DMS153 treated with DMSO at 0.1 percent for 48 hours (cell line): ENCODE data around the gene GTF2F2.

Experiments used
- DNase-seq: peaks from one replicate; lab custom pipeline; 2025; ENCODE audit not compliant: unreplicated experiment; lab: John Stamatoyannopoulos, UW

GTF2F2 gene

DNA sequence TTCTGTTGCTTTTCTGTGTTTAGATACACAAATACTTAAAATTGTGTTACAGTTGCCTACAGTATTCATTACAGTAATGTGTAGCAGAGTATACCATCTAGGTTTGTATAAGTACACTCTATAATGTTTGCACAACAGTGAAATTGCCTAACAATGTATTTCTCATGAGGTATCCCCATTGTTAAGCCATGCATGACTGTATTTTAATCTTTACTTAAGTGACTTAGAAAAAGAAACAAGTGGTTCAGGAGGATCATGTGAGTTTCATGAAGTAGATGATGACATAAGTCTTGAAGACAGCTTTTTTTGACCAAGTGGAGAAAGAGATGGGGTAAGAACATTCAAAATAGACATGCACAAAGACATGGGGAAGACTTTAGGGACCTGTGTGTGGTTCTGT is 88.9 kb downstream of the GTF2F2 start:
- DNase-seq, result no peak

DNA sequence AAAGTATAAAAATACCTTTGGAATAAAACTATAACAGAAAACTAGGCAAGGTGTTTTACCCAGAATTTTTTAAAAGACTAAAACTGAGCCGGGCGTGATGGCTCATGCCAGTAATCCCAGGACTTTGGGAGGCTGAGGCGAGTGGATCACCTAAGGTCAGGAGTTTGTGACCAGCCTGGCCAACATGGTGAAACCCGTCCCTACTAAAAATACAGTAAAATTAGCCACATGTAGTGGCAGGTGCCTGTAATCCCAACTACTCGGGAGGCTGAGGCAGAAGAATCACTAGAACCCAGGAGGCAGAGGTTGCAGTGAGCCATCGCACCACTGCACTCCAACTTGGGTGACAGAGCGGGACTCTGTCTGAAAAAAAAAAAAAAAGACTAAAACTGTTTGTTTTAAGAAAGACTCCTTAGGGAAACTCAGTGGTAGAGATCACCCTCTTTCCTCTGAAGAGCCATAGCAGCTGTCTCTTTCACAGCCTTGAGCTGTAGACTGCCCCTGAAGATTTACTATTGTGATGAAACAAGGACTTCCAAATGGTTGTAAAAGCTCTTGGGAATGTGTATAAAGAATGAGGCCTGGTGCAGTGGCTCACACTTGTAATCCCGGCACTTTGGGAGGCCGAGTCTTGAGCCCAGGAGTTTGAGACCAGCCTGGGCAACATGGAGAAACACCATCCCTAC is 95.2 kb downstream of the GTF2F2 start:
- DNase-seq, result no peak

DNA sequence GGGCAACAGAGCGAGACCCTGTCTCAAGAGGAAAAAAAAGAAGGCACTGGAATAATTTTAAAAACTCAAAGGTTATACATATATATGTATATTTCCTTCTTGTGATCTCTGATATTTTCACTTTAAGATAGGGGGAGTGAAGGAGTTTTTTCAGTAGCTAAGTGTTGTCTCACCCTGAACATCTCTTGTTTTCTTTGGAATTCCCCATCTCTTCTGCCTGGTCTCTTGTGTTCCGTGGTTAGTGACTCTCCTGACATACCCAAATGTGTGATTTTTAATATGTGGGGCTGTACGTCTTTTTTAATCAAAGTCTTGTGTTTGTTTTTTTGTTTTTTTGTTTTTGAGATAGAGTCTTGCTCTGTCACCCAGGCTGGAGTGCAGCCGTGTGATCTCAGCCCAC is 95.9 kb downstream of the GTF2F2 start:
- no peak for DNase-seq

DNA sequence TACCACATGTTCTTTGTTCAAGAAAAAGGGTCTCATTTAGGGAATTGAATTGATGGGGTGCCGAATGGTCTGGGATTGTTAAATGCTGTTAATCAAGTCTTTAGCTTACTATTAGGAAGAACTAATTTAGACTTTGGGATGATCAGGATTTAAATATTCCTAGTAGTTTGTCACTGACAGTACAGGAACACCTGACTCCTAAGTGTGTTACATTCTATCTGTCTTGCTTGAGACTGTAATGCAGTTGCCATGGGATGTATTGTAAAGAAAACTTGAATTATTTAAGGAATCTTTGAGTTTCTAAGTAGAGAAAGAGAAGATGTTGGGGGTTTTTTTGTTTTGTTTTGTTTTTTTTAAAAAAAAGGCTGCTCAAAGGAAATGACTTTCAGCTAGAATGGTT is 98.4 kb downstream of the GTF2F2 start:
- DNase-seq, result no peak

DNA sequence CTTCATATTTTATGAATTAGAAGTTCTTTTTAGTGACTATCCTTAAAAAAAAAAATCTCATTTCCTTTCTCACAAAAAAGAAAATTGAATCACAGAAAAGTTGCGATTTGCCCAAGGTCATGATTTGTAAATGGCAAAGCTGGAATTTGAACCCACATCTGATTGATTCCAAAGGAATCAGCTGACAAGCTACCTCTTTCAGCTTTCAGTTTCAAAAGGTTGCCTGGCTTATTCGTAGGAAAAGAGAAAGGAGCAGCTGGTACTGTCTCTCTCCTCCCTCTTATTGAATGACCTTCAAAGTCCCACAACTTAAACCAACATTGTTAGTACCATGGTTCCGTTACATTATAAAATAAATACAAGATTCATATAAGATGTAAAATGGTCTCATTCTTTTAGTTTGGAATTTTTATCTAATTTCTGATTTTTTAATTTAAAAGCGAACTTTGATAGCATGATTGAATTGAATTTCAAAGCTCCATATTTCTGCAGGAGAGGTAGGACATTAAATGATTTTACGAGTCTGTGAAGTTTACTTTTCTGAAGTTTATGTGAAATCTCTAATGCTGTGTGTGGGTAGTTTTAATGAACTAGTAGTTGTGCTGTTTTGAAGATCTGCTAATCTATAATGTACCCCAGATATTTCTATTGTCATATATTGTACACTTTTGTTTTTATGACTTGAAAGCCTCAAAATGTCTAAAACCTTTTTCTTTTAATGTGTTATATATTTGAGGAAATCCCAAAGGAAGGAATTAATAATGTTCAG is 99.0 kb downstream of the GTF2F2 start:
- no peak for DNase-seq

DNA sequence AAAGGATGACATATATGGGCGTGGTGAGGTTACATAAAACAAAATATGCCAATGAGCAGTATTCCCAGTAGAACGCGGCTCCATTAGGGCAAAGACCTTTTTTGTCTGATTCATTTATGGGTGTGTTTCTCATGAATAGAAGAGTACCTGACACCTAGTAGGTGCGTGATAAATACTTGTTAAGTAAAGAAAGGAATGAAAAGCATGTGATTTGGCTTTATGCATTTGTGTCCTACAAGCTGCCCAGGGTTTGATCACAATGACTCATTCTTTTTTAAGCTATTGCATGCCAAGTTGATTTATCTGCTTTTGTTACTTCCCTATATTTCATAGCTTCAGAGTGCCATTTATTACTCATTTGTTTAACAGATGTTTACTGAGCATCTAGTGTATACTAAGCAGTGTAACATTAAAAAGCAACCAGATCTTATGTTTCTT is 99.6 kb downstream of the GTF2F2 start:
- DNase-seq, result peak; percentile 22

DNA sequence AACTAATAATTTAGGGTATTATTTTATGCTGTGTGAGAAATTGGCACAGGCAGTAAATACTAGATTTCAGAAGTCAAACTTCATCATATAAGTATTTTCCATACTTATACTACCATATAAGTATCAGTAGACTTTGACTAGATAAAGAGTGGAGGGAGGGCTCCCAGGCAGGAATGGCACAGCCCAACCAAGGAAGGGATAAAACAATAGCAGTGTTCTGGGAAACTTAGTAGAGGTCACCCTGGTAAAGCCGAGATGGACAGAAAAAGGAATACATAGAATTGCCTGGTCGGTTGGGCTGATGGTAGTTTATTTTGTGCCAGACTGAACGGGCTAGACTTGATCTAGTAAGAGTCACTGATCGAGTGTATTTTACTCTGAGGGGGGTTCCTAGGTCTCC is 100.1 kb downstream of the GTF2F2 start:
- no peak for DNase-seq

DNA sequence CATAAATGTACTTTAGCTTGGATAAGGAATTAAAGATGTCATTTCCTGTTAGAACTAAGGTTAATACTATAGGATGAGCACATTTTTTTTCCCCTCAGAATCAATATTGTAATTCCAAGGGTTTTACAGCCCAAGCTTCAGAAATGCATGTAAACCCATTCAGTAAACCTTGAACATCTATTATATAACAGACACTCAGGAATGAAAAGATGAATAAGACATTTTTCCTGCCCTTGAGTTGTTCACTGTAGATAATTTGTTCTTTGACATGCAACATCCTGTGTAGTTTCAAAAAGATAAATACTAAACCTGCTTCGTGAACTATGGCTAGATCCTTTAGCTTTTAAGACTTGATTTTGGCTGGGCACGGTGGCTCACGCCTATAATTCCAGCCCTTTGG is 102.2 kb downstream of the GTF2F2 start:
- DNase-seq, result no peak

DNA sequence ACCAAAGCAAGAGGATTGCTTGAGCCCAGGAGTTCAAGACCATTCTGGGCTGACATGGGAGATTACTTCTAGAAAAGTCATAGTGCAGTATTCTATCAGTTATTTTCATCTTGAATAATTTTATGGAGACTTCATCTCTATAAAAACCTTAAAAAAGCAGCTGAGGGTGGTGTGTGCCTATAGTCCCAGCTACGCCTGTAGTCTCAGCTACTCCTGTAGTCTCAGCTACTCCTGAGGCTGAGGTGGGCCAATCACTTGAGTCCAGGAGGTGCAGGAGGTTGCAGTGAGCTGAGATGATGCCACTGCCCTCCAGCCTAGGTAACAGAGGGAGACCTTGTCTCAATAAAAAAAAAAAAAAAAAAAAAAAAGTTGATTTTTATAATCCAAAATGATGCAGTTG is 102.6 kb downstream of the GTF2F2 start:
- DNase-seq, result no peak

DNA sequence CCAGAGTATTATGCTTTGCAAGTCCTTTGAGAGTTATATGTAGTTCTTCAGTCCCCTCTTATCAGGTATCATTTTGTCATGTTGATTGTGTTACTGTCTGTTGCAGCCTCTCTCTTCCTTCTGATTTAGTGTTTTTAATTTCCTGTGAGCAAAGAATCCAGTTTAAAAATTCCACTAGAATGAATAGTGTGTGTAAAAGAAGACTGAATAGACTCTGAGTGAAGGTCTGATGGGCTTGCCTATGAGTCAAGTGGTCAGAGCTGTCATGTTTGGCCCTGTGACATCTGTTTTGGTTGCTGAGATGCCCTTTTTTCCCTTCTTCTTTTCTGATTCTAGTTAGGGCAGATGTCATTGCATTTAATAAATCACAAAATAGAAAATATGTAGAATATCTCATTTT is 103.9 kb downstream of the GTF2F2 start:
- DNase-seq, result no peak

DNA sequence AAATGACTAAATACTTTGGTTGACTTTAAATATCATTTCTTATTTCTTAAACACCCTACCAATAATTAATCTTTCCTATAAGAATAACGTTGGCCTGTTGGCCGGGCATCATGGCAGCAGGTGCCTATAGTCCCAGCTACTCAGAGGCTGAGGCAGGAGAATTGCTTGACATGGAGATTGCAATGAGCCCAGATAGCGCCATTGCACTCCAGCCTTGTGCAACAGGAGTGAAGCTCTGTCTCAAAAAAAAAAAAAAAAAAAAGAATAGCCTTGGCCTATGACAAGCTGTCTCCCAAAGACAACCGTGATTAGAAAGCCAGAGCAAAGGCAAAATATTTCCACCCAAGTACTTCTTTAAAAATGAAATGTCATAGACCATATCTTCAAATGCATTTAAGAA is 105.1 kb downstream of the GTF2F2 start:
- no peak for DNase-seq

DNA sequence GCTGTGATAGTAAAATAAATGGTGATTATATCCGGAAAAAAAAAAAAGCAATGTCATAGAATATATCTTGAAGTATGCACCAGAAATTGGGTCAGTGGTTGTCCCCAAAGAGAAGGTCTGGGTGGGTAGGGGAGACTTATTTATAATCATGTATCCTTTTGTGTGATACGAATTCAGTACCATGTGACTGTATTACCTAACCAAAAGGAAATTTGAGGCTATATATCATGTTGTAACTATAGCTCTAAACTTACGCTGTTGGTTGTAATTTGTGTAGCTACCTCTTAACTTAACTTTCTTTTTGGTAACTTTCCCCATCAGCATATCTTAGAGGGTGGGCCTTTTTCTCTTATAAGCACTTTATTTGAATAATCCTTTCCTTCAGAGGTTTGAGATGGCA is 105.7 kb downstream of the GTF2F2 start:
- no peak for DNase-seq

DNA sequence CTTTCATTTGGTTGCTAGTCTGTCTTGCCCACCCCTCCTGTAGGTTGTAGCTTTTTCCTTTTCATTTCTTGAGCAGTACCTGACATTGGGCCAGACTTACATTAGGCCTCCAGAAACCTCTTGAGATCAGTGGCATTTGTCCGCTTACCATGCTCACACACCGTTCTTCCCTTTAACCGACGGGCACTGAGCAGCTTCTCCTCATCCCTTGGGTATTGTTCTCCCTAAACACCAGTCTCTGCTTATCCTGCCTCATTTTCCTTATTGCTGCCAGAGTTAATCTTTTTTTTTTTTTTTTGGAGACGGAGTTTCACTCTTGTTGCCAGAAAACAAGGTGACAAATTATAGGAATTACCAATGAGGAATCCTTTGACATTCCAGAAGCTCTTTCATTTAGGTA is 107.7 kb downstream of the GTF2F2 start:
- DNase-seq, result no peak

DNA sequence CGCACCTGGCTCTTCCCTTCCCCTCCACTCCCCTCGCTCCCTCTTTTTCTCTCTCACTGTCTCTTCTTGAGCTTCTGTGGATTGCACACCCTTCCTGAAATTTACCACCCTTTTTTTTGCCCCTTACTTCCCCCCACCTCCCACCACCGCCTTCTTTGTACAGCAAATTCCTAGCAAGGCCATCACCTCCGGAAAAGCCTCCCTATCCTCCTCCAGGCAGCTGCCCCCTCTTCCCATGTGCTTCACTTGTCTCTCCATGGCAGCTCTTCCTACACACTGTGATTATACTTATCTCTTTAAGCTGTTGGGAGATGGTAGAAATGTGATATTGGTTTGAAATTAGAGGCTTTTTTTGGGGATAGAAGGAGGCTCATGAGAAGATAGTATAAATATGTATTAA is 108.9 kb downstream of the GTF2F2 start:
- no peak for DNase-seq

DNA sequence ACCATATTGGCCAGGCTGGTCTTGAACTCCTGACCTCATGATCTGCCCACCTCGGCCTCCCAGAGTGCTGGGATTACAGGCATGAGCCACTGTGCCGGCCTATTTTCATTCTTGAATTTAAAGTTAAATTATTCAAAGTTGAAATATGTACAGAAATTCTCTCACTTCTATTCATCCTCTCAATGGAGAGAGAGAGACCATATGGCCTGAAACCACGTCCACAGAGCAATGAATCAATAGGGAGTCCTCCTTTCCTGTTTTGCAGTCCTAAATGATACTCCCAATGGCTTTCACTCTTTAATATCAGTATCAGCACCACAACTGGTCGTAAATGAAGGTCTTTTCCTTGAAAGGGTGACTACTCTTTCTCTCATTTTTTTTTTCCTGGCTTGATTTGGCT is 111.0 kb downstream of the GTF2F2 start:
- peak; percentile 72 for DNase-seq

DNA sequence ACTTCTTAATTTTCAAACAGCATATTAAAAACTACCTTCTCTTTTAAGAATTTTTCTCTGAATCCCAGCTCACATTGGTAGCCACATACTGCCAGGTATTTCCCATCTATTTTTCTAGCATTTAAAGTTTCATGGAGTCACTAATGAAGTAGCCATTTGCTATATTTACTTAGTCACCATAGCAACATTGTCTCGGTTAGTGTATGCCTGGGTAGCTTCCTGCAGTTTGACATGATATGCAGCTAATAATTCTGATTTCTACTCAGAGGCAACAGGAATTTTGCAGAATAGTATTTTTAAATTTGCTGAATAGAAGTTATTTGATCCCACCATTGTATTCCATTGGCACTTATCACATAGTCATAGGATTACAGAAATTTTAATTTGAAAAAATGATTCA is 111.4 kb downstream of the GTF2F2 start:
- DNase-seq, result peak; percentile 74

DNA sequence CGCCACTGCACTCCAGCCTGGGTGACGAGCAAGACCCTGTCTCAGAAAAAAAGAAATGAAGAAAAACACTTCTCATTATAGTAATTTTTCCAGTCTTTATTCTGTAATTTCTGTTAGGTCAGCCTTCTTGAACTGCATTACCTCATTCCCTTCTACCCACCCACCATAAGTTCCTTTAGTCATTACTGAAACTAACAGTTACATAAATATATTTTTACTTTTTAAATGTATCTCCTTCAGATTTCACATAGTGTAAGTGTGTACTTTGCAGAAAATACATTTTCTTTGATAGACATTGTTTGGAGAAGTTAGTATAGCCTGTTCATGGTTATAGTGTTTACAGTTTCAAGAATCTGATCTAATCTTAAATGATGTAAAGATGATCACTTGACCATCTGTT is 112.3 kb downstream of the GTF2F2 start:
- DNase-seq, result no peak

DNA sequence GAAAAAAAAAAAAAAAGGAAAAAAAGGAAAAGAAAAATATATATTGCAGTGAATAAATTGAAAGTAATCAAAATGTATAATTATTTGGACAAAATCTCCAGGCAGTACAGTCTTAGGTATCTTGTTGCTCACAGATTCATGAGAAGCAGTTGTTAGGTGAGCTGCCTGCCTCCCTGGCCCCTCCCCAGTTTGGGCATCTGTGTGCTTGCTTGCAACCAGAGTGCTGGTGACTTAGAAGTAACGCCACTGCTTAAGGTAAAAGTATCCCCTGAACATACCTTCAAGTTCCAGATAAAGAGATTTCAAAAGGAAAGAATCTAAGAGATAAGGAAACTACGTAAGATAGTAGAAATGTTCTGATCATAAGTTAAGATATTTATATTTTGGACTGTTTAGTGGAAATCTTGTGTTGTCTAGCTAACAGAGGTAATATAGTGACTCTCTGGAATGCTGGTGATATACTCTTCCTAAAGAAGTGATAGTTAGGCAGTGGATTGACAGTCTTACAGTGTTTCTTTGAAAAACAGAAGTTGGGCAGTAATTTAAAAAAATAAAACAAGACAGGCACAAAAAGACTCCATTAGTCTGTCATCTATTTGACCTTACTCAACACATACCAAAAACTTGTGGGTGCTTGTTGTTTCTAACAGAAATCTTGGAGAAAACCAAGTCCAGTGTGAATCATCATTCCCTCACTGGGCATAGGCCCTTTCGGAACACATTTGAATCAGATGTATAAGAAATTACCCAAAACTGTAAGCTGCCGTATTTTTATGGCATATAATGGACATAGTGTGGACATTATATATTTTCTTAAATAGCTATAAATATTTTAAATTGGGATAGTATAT is 118.9 kb downstream of the GTF2F2 start:
- DNase-seq, result no peak

DNA sequence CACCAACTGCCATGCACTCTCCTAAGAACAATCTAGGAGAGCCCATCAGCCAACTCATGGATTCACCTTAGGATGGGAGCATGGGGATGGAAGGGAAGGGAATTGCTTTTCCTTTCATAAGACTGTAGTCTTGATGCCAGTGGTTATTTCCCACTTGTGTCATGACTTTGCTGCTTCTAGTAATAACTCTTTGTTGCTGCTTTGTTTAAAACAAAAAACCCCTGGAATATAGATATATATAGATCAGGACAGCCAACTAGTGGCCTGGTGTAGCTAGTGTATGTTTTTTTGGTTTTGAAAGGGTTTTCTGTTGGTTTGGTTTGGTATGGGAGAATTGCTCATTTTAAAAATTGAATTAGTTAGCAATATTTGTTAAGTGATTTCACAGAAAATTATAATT is 119.8 kb downstream of the GTF2F2 start:
- DNase-seq, result no peak

DNA sequence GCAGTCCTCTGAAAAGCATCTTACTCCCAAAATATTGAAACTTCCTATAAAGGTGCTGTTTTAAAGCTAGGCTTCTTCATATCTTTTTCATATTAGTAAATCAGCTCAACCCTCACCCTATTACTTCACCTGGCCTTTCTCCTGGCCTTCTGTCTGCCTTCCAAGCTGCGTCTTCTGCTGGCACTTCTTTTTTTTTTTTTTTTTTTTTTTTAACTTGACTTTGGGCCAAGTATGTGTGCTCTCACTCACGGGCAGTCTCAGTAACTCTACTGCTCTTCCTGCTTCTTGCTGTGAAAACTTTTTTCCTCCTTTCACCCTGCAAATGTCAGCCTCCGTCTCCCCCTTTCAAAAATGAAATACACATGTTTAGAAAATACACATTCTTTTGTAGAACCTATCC is 121.8 kb downstream of the GTF2F2 start:
- DNase-seq, result no peak

DNA sequence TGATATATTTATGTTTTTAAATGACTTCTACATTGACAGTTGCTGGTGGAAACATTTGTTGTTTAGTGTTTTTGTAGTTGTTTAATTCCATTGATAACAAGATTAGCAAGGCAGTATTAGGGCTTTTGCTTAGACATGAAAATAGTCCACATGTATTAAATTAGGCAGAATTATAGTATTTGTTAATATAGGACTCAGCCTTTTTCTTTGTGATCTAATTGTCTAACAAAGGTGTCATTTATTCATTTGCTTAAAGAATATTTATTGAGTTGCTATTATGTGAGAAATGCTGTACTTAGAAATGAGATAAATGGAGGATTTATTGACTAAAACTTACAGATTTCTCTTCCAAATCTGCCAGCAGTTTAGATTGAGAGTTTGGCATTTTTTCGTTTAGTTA is 122.2 kb downstream of the GTF2F2 start:
- DNase-seq, result no peak

DNA sequence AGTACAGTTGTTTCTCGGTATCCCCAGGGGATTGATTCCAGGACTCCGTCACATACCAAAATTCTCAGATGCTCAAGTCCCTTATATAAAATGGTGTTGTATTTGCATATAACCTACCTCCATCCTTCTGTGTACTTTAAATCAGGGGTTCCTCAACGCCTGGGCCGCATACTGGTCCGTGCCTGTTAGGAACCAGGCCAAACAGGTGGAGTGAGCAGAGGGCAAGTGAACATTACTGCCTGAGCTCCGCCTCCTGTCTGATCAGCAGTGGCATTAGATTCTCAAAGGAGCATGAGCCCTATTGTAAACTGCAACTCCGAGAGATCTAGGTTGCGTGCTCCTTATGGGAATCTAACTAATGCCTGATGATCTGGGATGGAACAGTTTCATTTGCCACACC is 122.8 kb downstream of the GTF2F2 start:
- no peak for DNase-seq
